Stomach (tissue), 4 donors: ENCODE measurements around the gene IVD.

Experiments used
- EP300 ChIP-seq: sonication (generic); formaldehyde crosslinking; IDR thresholded peaks from one replicate; pipeline ENCODE4 v1.6.1; 2017; ENCODE audit warnings: antibody characterized with exemption
- POLR2A ChIP-seq, 4 donors: fragments of 450-650 bp; IDR thresholded peaks; one replicate each; pipeline ENCODE4 v1.6.1; 2016; ENCODE audit warnings: antibody characterized with exemption in 4 of 4, control low read depth in 2 of 4, mild to moderate bottlenecking in 1 of 4, moderate library complexity in 1 of 4
- POLR2AphosphoS5 ChIP-seq, 3 donors: sonication (generic); formaldehyde crosslinking; IDR thresholded peaks; one replicate each; pipeline ENCODE4 v1.6.1; 2016; ENCODE audit warnings: antibody characterized with exemption in 3 of 3
- TF ChIP-seq, protein P1 (sequence below), 7 experiments: fragments of 450-650 bp in 4 of 7; fragments of 200-600 bp in 3 of 7; sonication (generic) in 3 of 7; IDR thresholded peaks; one replicate each; pipeline ENCODE4 v1.5.1; 2016 to 2019; ENCODE audit warnings: antibody characterized with exemption in 7 of 7, control low read depth in 2 of 7, mild to moderate bottlenecking in 1 of 7

GRCh38 chr15:40409366-40409765 is 3.8 kb downstream of the IVD start:
- TF ChIP-seq, protein P1, sequence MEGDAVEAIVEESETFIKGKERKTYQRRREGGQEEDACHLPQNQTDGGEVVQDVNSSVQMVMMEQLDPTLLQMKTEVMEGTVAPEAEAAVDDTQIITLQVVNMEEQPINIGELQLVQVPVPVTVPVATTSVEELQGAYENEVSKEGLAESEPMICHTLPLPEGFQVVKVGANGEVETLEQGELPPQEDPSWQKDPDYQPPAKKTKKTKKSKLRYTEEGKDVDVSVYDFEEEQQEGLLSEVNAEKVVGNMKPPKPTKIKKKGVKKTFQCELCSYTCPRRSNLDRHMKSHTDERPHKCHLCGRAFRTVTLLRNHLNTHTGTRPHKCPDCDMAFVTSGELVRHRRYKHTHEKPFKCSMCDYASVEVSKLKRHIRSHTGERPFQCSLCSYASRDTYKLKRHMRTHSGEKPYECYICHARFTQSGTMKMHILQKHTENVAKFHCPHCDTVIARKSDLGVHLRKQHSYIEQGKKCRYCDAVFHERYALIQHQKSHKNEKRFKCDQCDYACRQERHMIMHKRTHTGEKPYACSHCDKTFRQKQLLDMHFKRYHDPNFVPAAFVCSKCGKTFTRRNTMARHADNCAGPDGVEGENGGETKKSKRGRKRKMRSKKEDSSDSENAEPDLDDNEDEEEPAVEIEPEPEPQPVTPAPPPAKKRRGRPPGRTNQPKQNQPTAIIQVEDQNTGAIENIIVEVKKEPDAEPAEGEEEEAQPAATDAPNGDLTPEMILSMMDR (IDR thresholded peaks at IDR 0.05) = no peak
- TF ChIP-seq POLR2A (IDR thresholded peaks at IDR 0.05) (no peak), POLR2AphosphoS5 (IDR thresholded peaks at IDR 0.05) (no peak), EP300 (no peak)
